ENCODE measurements around the gene NENF.

NENF gene

GRCh38 chr1:212415107-212415841, 17.4 kb upstream of the NENF start:
- no peak for DNase-seq (ENCODE audit: low read depth)
- peak overlapping the region; percentile 98 for H3K4me3 ChIP-seq (ENCODE audit: low read depth, low read length)
- TF ChIP-seq CTCF (conservative IDR thresholded peaks at IDR 0.05; ENCODE audit: low read depth, low read length) = no peak

GRCh38 chr1:212421165-212421564, 11.6 kb upstream of the NENF start:
- no peak for DNase-seq (ENCODE audit: low read depth)
- no peak overlapping the region for H3K4me3 ChIP-seq (ENCODE audit: low read depth, low read length)
- no peak for TF ChIP-seq CTCF (conservative IDR thresholded peaks at IDR 0.05; ENCODE audit: low read depth, low read length)

DNA sequence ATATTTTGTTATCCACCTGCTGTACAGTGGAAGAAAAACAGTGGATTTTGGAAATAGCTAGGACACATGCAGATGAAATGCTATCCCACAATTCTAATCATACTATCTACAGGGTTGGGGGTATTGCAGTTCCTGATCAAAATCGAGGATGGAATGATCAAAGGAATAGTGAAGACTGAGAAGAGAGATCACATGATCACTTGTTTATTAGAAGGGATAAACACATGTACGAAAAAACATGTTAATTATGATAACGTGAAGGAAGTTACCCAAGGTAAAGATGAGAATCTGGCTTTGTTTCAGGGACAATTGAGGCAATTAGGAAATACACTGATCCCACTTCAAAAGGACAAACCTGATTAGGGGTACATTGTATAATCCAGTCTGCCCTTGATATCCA, 8.8 kb upstream of the NENF start:
- DNase-seq (ENCODE audit: low read depth) = no peak
- no peak overlapping the region for H3K4me3 ChIP-seq (ENCODE audit: low read depth, low read length)
- TF ChIP-seq CTCF (conservative IDR thresholded peaks at IDR 0.05; ENCODE audit: low read depth, low read length) = no peak

GRCh38 chr1:212428496-212428895, 4.2 kb upstream of the NENF start:
- H3K4me3 ChIP-seq (ENCODE audit: low read depth, low read length) = no peak overlapping the region
- TF ChIP-seq CTCF (conservative IDR thresholded peaks at IDR 0.05; ENCODE audit: low read depth, low read length) = no peak
- no peak for DNase-seq (ENCODE audit: low read depth)

DNA sequence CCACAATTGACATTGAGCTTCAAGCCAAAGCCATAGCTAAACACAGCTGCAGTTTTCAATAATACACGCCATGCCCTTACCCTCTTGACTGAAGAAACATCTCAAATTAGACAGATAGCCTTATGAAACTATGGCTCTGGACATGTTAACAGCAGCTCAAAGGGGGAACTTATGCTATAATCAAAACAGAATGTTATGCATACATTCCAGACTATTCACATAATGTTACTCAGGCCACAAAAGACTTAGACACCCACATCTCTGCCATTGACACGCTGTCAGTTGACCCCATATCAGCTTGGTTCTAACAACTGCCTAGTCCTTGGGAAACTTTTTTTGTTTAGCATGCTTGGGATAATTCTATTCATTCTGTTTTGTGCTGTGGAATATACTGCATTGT, 2.3 kb upstream of the NENF start:
- no peak overlapping the region for H3K4me3 ChIP-seq (ENCODE audit: low read depth, low read length)
- no peak for TF ChIP-seq CTCF (conservative IDR thresholded peaks at IDR 0.05; ENCODE audit: low read depth, low read length)
- DNase-seq (ENCODE audit: low read depth) = peak; percentile 35

DNA sequence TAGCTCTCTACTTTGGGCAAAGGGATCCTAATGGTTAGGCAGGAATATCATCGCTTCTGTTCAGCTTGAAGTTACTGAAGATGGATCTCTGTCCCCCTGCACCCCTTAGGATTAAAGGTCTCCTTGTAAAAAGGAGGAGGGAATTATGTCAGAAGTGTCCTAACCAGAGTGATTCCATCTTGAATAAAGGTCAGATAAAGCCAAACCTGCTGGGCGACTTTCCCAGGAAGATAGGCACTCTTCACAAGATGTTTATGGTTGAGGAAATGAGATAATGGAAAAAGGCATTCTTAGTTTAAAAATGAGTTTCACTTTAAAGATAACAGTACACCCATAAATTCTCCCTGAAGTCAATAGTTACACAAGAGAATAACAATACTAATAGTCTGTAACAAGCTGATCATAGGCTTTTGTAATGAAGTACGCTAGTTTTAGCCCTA, 1.7 kb upstream of the NENF start:
- DNase-seq (ENCODE audit: low read depth) = peak; percentile 33
- H3K4me3 ChIP-seq (ENCODE audit: low read depth, low read length) = no peak overlapping the region
- no peak for TF ChIP-seq CTCF (conservative IDR thresholded peaks at IDR 0.05; ENCODE audit: low read depth, low read length)

- H3K4me3 ChIP-seq (ENCODE audit: low read depth, low read length) = no peak overlapping the region
- TF ChIP-seq CTCF (conservative IDR thresholded peaks at IDR 0.05; ENCODE audit: low read depth, low read length) = no peak
- DNase-seq (ENCODE audit: low read depth) = no peak
Observed at GRCh38 chr1:212431644-212432043, 1.1 kb upstream of the NENF start.
